ENCODE measurements around the gene YPEL4. TPM values are rescaled to one million over a fixed set of nuclear protein-coding genes. Genes with fewer than 3 reads are reported as not detected.
A peak's percentile ranks its signal among the peaks of the same experiment; 100 is the strongest.

YPEL4 gene
- total RNA-seq, 1 donor from 2014 or later: 0.48 TPM

DNA sequence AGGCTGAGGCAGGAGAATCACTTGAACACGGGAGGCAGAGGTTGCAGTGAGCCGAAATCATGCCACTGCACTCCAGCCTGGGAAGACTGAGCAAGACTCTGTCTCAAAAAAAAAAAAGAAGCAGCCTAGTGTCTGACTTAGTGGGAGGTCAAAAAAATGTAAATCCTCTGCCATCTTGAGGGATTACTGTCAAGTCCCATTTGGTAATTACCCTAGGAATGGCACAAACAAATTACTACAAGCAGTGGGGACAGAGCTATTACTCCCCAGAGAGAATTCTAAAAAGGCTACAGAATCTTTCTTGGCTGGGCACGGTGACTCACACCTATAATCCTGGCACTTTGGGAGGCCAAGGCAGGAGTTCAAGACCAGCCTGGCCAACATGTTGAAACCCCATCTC lies 48.4 kb downstream of the YPEL4 start:
- TF ChIP-seq, protein P1, sequence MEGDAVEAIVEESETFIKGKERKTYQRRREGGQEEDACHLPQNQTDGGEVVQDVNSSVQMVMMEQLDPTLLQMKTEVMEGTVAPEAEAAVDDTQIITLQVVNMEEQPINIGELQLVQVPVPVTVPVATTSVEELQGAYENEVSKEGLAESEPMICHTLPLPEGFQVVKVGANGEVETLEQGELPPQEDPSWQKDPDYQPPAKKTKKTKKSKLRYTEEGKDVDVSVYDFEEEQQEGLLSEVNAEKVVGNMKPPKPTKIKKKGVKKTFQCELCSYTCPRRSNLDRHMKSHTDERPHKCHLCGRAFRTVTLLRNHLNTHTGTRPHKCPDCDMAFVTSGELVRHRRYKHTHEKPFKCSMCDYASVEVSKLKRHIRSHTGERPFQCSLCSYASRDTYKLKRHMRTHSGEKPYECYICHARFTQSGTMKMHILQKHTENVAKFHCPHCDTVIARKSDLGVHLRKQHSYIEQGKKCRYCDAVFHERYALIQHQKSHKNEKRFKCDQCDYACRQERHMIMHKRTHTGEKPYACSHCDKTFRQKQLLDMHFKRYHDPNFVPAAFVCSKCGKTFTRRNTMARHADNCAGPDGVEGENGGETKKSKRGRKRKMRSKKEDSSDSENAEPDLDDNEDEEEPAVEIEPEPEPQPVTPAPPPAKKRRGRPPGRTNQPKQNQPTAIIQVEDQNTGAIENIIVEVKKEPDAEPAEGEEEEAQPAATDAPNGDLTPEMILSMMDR (conservative IDR thresholded peaks at IDR 0.05): no peak
- Mint-ChIP-seq H3K9me3 (no peaks in the 10 kb centered on the region), H3K27me3 (no peaks in the 10 kb centered on the region), H3K4me3 (no peak overlapping the region), H3K27ac (no peak overlapping the region), H3K36me3 (peaks cover 6% of the 10 kb centered on the region), H3K4me1 (ENCODE audit: unreplicated experiment) (peaks cover 32% of the 10 kb centered on the region)
- no peak for DNase-seq (ENCODE audit: extremely low spot score, unreplicated experiment)

DNA sequence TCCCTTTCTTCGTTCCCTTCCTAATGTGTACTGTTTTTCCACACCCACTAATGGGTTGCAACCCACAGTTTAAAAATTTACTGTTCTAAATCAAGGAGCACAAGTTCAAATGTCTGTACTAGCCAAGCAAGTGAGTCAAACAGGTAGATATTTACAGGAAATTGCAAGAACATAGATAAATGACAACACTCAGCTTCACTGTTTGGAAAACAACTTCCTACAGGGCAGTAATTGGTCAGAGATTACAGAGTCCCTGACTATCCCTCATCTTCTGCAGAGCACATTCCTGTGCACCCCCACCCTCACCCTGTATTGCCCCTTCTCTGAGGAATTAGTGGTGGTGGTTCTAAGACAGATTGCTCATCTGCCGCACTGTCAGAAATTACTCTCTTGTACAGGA lies 50.3 kb downstream of the YPEL4 start:
- Mint-ChIP-seq H3K36me3 (peaks cover 3% of the 10 kb centered on the region), H3K4me3 (peak overlapping the region; percentile 86), H3K27ac (peak overlapping the region; percentile 91), H3K4me1 (ENCODE audit: unreplicated experiment) (peaks cover 40% of the 10 kb centered on the region), H3K9me3 (no peaks in the 10 kb centered on the region), H3K27me3 (no peaks in the 10 kb centered on the region)
- TF ChIP-seq, protein P1 (conservative IDR thresholded peaks at IDR 0.05): no peak
- no peak for DNase-seq (ENCODE audit: extremely low spot score, unreplicated experiment)

DNA sequence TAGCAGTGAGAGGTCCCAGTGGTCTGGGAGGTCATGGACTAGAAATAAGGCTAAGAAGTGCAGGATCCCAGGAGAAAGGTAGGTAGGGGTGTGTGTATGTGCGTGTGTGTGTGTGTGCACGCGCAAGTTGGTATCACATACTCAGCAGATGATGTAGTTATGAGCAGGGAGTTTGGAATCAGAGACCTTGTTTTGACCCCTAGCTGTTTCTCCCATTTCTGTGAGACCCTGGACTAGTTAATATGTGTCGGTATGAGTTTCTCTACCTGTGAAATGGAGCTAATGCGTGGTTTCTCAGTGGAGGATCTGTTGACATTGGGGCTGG lies 50.9 kb downstream of the YPEL4 start:
- DNase-seq (ENCODE audit: extremely low spot score, unreplicated experiment): no peak
- TF ChIP-seq, protein P1 (conservative IDR thresholded peaks at IDR 0.05): no peak
- peaks cover 40% of the 10 kb centered on the region for H3K4me1 Mint-ChIP-seq (ENCODE audit: unreplicated experiment)
- H3K9me3 Mint-ChIP-seq: no peaks in the 10 kb centered on the region
- H3K4me3 Mint-ChIP-seq: peak overlapping the region; percentile 86
- no peaks in the 10 kb centered on the region for H3K27me3 Mint-ChIP-seq
- peak overlapping the region; percentile 91 for H3K27ac Mint-ChIP-seq
- peaks cover 3% of the 10 kb centered on the region for H3K36me3 Mint-ChIP-seq

DNA sequence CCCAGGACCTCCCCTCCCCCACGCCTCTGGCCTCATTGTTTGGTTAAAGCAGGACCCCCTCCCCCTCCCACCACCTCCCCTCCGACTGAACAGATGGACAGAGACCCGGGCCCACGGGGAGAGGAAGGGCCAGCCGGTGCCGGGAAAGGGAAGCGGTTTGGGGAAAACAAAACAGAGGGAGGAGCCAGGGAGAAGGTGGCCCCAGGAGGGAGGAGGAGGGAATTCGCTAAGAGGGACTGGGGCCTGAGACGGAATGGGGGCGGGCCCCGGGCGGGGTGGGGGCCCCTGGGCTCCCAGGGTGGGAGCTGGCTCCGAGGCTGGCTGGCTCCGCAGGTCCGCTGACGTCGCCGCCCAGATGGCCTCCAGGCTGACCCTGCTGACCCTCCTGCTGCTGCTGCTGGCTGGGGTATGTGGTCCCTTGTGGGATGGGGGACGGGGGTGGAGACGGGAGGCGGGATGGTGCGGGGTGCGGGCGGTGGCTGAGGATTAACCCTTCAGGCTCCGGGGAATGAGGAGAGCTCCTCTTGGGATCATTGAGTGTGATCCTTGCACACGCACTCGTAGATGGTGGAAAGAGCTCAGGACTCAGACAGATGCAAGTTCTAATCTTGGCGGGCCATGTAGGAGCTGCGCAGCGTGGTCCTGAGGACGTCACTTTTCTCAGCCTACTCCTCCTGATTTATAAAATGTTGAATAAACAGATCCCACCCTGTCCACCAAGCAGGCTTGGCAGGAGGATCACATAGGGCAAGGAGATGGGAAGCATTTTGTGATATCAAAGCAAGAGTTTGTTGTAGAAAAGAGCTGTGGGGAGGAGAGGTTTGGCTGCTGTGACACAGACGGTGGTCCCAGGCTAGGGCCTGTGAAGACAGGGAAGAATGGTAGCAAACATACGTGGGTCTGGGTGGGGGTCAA lies 51.5 kb downstream of the YPEL4 start:
- H3K27ac Mint-ChIP-seq: peak overlapping the region; percentile 91
- peak; percentile 84 for DNase-seq (ENCODE audit: extremely low spot score, unreplicated experiment)
- H3K9me3 Mint-ChIP-seq: no peaks in the 10 kb centered on the region
- TF ChIP-seq, protein P1 (conservative IDR thresholded peaks at IDR 0.05): no peak
- H3K4me3 Mint-ChIP-seq: peak overlapping the region; percentile 86
- no peaks in the 10 kb centered on the region for H3K27me3 Mint-ChIP-seq
- peaks cover 3% of the 10 kb centered on the region for H3K36me3 Mint-ChIP-seq
- peaks cover 40% of the 10 kb centered on the region for H3K4me1 Mint-ChIP-seq (ENCODE audit: unreplicated experiment)

DNA sequence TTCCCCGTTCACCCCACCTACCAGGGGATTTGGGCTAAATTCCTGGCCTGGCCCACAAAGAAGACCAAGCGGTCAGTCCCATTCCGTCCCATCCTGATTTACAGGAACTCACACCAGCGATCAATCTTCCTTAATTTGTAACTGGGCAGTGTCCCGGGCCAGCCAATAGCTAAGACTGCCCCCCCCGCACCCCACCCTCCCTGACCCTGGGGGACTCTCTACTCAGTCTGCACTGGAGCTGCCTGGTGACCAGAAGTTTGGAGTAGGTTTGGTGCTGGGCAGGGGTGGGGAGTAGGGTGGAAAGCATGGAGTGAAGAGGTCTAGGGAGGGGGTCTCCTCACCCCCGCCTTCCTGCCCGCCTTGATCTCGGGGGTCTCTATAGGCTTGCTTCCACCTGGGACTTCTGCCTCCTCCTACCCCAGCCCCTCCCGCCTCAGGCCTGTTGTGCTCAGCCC lies 52.2 kb downstream of the YPEL4 start, which contains the start of gene SERPING1:
TSS of gene SERPING1 (plus strand) at position 225 of the 455 bp plus-strand sequence. CDS start 586 bp downstream, outside the sequence.
- peaks cover 44% of the 10 kb centered on the region for H3K4me1 Mint-ChIP-seq (ENCODE audit: unreplicated experiment)
- H3K4me3 Mint-ChIP-seq: peak within 1 kb of the TSS; percentile 86
- peak within 1 kb of the TSS; percentile 91 for H3K27ac Mint-ChIP-seq
- H3K27me3 Mint-ChIP-seq: no peaks in the 10 kb centered on the region
- DNase-seq (ENCODE audit: extremely low spot score, unreplicated experiment): no peak
- TF ChIP-seq, protein P1 (conservative IDR thresholded peaks at IDR 0.05): no peak
- no peaks in the 10 kb centered on the region for H3K9me3 Mint-ChIP-seq
- H3K36me3 Mint-ChIP-seq: peaks cover 3% of the 10 kb centered on the region

Data from type B pancreatic cell (in vitro differentiated cells).